Measurements from ENCODE around the gene PPARA. TPM values are rescaled to one million over a fixed set of nuclear protein-coding genes. Genes with fewer than 3 reads are reported as not detected.

The PPARA gene
- total RNA-seq, 2 experiments from 2014 or later = 9.1 to 11.8 TPM

- intact Hi-C loops (cut with micrococcal nuclease) = no loop called here
- peaks cover 6% of the 10 kb centered on the region for H3K36me3 Mint-ChIP-seq (ENCODE audit: low read depth)
- POLR2A ChIA-PET = interaction anchor here (0.7 to 1.4 kb wide), 2 partner anchors 141 to 450 kb away, joined by 3 to 4 read pairs; no protein-coding TSS in a partner anchor
Observed at GRCh38 chr22:46290121-46290842, 140.0 kb downstream of the PPARA start.

GRCh38 chr22:46290843-46291785, 140.8 kb downstream of the PPARA start:
- no peak for TF ChIP-seq CTCF (IDR thresholded peaks at IDR 0.05)
- Mint-ChIP-seq H3K4me1 (ENCODE audit: low read depth) (peaks cover 27% of the 10 kb centered on the region), H3K9me3 (no peaks in the 10 kb centered on the region), H3K36me3 (ENCODE audit: low read depth) (peaks cover 6% of the 10 kb centered on the region), H3K4me3 (no peak overlapping the region), H3K27ac (no peak overlapping the region), H3K27me3 (no peaks in the 10 kb centered on the region)
- DNase-seq = no peak
- ChIA-PET CTCF (interaction anchor here (1.2 kb wide), 1 partner anchor 21 kb away, joined by 3 read pairs; no protein-coding TSS in a partner anchor), POLR2A (no interaction called here)
- intact Hi-C loops (cut with micrococcal nuclease) = no loop called here
- ATAC-seq = no peak

More at GRCh38 chr22:46290121-46290842, 140.0 kb downstream of the PPARA start:
- no peak for ATAC-seq
- CTCF ChIA-PET = interaction anchor here (1.2 kb wide), 1 partner anchor 21 kb away, joined by 3 read pairs; no protein-coding TSS in a partner anchor
- no peak overlapping the region for H3K4me3 Mint-ChIP-seq
- H3K27me3 Mint-ChIP-seq = no peaks in the 10 kb centered on the region
- peaks cover 24% of the 10 kb centered on the region for H3K4me1 Mint-ChIP-seq (ENCODE audit: low read depth)
- no peak for DNase-seq
- no peak overlapping the region for H3K27ac Mint-ChIP-seq
- no peak for TF ChIP-seq CTCF (IDR thresholded peaks at IDR 0.05)
- no peaks in the 10 kb centered on the region for H3K9me3 Mint-ChIP-seq

GRCh38 chr22:46292173-46292572, 141.8 kb downstream of the PPARA start:
- Mint-ChIP-seq H3K27me3 (no peaks in the 10 kb centered on the region), H3K36me3 (ENCODE audit: low read depth) (peaks cover 6% of the 10 kb centered on the region), H3K4me3 (no peak overlapping the region), H3K4me1 (ENCODE audit: low read depth) (peaks cover 28% of the 10 kb centered on the region), H3K9me3 (no peaks in the 10 kb centered on the region), H3K27ac (no peak overlapping the region)
- no peak for DNase-seq
- ATAC-seq = no peak
- no peak for TF ChIP-seq CTCF (IDR thresholded peaks at IDR 0.05)
- intact Hi-C loops (cut with micrococcal nuclease) = no loop called here
- ChIA-PET POLR2A (no interaction called here), CTCF (no interaction called here)

- Mint-ChIP-seq H3K9me3 (no peaks in the 10 kb centered on the region), H3K4me3 (no peak overlapping the region), H3K27ac (no peak overlapping the region), H3K4me1 (ENCODE audit: low read depth) (peaks cover 26% of the 10 kb centered on the region), H3K36me3 (ENCODE audit: low read depth) (peaks cover 11% of the 10 kb centered on the region), H3K27me3 (no peaks in the 10 kb centered on the region)
- DNase-seq (no peak), ATAC-seq (no peak)
- ChIA-PET POLR2A (no interaction called here), CTCF (no interaction called here)
- no peak for TF ChIP-seq CTCF (IDR thresholded peaks at IDR 0.05)
- intact Hi-C loops (cut with micrococcal nuclease) = no loop called here
Observed at GRCh38 chr22:46292732-46293131, 142.4 kb downstream of the PPARA start.

Other genes with a start within 250 kb of the PPARA start
- gene WNT7B, start 173.4 kb upstream of the PPARA start, total RNA-seq = not detected
- 10 to 100 TPM; 11.9 to 12.1 TPM for gene CDPF1, start 99.8 kb downstream of the PPARA start, total RNA-seq
- not detected for gene PKDREJ, start 112.8 kb downstream of the PPARA start, total RNA-seq
- gene TTC38, start 117.5 kb downstream of the PPARA start, total RNA-seq = 10 to 100 TPM in 1 of 2 experiments, 1 to 10 TPM in 1; 9.0 to 11.9 TPM
- 10 to 100 TPM; 39.4 to 41.4 TPM for gene GTSE1, start 146.3 kb downstream of the PPARA start, total RNA-seq
- 10 to 100 TPM; 87.2 to 98.1 TPM for gene TRMU, start 185.2 kb downstream of the PPARA start, total RNA-seq

All from activated CD8-positive, alpha-beta T cell treated with anti-CD3 and anti-CD28 coated beads for 36 hours (primary cell).